Activated T-helper 1 cell treated with Interleukin-2 at 50 U/mL for 16 hours (primary cell): ENCODE measurements around the gene CYP2S1.
"Not testable (repeated sequence)": the region's sequence is repeated elsewhere in the genome, so short reads cannot be mapped to it uniquely, and the experiment has no call there.

ENCODE experiments used
- DNase-seq: peaks from one replicate; pipeline ENCODE4 v3.0.0-alpha.2; 2020; ENCODE audit warnings: low read depth

CYP2S1 gene

DNA sequence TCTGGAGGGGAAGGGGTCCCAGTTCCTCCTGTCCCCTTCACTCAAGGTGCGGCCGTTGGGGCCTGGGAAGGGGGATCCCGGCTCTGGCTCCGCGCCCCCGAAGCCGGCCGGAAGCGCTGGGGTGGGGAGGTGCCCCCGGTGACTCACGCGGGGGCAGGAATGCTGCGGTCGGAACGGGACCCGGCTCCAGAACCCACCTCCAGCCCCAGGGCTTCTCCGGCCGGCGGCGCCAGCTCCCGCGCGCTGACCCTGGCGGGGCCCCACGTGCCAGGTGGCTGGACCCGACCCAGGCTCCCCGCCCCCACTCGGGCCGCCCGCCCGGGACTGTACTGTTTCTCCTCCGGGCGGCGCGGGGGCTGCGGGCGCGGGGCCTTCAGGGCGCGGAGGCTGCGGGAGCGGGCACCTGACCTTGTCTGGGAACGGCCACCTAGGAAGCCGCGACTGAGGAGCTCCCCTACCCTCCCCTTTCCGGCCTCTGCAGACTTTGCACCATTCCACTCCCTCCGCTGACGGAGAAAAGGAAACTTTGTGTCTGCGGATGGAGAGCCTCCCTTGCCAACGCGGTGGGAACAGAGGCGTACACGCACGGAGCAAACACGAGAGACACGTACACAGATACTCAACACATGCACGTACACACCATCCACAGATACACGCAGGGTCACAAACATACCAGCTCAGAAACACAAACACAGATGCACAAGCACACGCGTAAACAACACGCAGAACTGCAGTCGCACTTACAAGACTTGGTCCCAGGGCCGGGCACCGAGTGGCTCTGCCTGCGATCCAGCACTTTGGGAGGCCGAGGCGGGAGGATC is 33.2 kb downstream of the CYP2S1 start:
- DNase-seq = peak; percentile 11

- no peak for DNase-seq
These were observed 33.9 kb downstream of the CYP2S1 start for GRCh38 chr19:41226874-41227390.

- no peak for DNase-seq
These were observed 35.5 kb downstream of the CYP2S1 start for GRCh38 chr19:41228486-41228885.

- DNase-seq = not testable (repeated sequence)
These were observed 36.3 kb downstream of the CYP2S1 start for GRCh38 chr19:41229338-41229737.

- no peak for DNase-seq
These were observed 37.2 kb downstream of the CYP2S1 start for GRCh38 chr19:41230067-41230857.

- no peak for DNase-seq
These were observed 39.7 kb downstream of the CYP2S1 start for GRCh38 chr19:41232686-41233085.

GRCh38 chr19:41233748-41234240 is 40.8 kb downstream of the CYP2S1 start:
- DNase-seq = no peak

DNA sequence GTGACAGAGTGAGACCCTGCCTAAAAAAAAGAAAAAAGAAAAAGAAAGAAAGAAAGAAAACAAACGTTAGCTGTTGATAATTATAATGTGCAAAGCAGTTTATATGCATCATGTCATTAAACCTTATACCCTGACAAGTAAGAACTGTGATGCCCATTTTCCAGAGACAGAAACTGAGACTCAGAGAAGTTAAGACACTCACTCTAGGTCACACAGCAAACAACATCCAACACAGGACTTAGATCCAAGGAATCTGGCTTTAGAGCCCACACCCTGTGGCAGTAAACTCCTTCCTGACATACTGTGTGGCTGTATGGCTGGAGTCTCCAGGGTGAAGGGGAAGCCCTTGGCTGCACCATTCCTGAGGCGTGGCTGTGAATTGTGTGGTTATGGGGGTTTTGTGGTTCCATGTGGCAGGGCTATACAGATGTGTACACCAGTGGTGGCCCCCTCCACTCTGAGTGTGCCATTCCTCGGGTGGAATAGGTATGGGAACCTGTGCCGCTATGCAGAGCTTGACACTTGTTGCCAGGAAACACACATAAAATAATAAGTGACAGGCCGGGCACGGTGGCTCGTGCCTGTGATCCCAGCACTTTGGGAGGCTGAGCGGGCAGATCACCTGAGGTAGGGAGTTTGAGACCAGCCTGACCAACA is 41.6 kb downstream of the CYP2S1 start:
- no peak for DNase-seq

DNA sequence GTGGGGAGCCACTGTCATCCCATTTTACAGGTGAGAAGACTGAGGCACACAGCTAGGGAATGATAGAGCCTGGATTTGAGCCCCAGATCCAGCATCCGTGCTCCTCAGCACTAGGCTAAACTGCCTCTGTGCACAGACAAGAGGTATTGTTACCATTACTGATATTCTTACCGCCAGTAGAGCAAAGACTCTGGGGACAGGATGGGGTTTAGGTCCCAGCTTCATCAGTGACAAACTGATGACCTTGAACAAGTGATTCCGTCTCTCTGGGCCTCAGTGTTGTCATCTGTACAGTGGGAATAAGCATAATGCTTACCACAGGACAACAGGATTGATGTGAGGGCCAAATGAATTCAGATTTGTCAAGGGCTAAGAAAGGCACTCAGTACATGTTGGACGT is 42.5 kb downstream of the CYP2S1 start:
- DNase-seq = no peak

DNA sequence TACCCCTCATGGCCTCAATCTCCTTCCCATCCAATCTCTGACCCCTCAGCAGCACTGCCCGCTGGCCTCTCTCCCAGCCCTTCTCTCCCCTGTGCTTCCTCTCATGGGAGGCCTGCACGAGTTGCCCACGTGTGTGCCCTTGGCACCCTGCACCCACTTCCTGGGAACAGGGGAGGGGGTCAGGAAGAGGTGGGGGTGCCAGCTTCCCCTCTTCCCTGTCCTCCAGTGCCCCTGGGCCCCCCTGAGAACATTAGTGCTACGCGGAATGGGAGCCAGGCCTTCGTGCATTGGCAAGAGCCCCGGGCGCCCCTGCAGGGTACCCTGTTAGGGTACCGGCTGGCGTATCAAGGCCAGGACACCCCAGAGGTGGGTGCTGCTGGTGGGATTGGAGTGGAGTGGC is 45.2 kb downstream of the CYP2S1 start:
- no peak for DNase-seq

DNA sequence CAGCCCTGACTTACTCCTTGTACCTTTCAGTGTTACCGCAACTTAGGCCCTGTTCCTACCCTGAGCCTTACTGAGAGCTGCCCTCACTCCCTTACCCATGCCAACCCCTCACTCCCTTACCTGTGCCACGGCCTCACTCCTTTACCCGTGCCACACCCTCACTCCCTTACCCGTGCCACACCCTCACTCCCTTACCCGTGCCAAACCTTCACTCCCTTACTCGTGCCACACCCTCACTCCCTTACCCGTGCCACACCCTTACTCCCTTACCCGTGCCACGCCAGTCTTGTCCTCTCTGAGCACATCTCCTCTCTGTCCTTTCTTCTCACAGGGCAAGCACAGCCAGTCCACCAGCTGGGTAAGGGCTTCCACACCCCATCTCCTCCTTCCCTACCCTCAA is 46.3 kb downstream of the CYP2S1 start:
- DNase-seq = no peak

DNA sequence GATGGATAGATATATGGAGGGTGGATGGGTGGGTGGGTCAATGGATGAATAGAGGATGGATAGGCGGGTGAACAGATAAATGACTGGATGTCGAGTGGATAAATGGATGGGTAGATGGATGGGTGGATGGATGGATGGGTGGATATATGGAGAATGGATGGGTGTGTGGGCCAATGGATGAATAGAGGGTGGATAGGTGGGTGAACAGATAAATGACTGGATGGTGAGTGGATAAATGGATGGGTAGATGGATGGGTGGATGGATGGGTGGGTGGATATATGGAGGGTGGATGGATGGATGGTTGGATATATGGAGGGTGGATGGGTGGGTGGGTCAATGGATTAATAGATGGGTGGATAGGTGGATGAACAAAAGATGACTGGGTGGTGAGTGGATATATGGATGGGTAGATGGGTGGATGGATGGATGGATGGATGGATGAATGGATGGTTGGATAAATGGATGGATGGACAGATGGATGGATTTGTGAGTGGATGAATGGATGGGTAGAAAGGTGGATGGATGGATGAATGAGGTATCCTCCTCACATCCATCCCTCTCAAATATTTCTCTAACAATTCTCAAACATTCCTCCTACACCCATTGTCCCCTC is 47.0 kb downstream of the CYP2S1 start:
- DNase-seq = no peak

DNA sequence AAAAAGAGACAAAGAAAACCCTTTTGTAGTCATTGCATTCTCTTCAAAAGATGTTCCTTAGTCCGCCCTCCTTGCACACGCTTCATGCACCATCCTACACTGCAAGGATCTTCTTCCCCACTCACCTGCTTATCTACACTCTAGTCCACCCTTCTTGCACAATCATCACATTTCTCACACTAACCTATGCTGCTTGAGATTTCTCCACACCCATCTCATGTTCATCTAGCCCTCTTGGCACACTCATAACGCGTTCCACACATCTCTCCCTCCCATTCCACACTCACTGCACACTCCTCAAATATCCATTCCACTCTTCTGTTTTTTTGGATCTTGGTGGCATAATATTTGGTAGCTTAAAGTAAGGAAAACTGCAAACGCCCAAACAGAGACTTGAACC is 48.8 kb downstream of the CYP2S1 start:
- no peak for DNase-seq

DNA sequence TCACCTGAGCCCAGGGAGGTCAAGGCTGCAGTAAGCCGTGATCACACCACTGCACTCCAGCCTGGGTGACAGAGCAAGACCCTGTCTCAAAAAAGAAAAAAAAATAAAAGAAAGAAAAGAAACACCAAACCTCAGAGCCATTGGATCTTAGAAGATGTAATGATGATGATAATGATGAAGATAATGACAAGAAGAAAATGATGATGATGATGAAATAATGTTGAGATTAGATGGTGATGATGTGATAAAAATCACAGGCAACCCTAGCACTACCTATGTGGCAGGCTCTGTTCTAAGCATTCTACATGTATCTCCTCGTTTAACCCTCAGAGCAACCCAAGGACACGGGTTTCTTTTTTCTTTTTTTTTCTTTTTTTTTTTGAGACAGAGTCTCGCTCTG is 51.1 kb downstream of the CYP2S1 start:
- DNase-seq = no peak

GRCh38 chr19:41245843-41246242 is 52.8 kb downstream of the CYP2S1 start:
- no peak for DNase-seq

GRCh38 chr19:41248895-41249294 is 55.9 kb downstream of the CYP2S1 start:
- DNase-seq = no peak

GRCh38 chr19:41249707-41250423 is 56.8 kb downstream of the CYP2S1 start:
- DNase-seq = no peak

DNA sequence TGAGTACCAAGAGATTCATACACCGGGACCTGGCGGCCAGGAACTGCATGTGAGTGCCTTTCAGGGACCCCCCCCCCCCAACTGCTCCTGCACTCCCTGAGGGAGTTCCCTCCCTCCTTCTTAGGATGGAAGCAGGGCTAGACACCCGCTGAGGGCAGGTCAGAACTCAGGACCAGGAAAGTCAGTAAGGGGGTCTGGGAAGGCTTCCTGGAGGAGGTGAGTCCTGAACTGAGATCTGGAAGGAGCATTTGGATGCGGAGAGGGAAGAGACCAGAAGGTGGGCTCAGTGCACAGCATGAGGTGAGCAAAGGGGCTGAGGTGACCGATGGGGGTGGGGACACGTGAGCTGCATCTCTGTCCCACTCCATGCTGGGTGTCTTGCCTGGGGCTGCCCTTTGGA is 60.6 kb downstream of the CYP2S1 start:
- no peak for DNase-seq

DNA sequence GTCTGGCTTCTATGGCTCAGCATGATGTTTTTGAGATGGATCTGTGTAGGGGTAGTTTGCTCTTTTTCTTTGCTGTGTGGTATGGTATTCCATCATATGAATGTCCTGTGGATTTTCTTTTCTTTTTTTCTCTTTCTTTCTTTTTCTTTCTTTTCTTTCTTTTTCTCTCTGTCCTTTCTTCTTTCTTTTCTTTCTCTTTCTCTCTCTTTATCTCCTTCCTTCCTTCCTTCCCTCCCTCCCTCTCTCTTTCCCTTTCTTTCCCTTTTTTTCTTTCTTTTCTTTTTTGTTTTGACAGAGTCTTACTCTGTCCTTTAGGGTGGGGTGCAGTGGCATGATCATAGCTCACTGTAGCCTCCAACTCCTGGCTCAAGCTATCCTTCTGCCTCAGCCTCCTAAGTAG is 62.2 kb downstream of the CYP2S1 start:
- no peak for DNase-seq
